HG03066 (cell line): ENCODE results near the gene BTBD9.

Experiments used
- ATAC-seq: cut with Tn5 transposase; IDR thresholded peaks from one replicate; pipeline ENCODE4 v1.9.1; 2021; ENCODE audit warnings: low read depth; ENCODE audit not compliant: unreplicated experiment

BTBD9 gene

DNA sequence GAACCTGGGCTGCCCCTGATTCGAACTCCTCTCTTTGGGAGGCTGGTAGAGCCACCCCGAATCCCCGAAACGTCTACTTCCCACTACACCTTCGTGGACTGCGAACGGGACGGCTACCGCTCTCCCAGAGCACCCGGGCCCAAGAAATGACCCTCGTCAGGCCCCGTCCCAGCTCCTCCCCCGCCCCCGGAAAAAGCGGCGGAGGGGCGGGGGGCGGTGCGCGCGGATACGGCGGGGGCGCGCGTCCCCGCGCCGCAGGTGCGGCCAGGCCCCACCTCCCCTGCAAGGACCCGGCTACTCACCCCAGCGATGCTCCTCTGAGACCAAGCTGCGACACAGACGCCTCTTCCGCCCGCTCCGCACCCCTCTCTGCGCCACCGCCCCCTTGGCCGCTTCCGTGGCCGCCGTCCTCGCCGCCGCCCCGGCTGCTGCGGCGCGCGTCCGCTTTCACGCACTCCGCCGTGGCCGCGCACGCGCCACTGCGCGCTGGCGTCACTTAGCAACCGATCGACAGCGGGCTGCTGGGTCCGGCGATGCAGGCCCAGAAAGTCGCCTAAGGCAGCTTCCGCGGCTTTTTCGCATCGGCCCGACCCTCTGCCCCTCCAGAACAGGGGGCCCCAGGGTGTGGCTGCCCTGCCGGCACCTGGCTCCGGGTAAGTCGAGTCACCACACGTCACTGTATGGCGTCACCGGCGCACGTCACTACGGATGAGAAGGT lies at the start of gene BTBD9:
TSS of gene BTBD9 (minus strand) at position 432 of the 718 bp plus-strand sequence.
- ATAC-seq = peak; percentile 69

DNA sequence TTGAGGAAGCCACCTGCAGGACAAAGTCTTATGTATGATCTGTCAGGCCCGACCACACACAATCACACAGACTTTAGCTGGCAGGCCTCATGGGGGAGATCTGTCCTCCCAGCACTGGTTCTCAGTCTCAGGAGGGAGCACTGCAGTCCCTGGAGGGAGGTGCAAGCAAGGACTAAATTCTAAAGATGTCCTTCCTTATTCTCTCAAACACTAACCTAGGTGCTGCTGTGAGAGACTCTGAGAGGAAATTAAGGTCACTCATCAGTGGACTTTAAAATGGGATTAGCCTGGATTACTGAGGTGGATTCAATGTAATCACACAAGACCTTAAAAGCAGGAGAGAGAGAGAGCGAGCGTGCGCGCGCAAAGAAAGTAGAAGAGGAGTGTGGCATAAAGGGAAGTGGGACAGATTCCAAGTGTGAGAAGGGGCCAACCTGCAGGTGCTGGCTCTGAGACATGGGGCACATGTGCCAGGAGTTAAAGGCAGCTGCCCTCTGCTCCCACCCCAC lies 48.9 kb upstream of the BTBD9 start:
- no peak for ATAC-seq

DNA sequence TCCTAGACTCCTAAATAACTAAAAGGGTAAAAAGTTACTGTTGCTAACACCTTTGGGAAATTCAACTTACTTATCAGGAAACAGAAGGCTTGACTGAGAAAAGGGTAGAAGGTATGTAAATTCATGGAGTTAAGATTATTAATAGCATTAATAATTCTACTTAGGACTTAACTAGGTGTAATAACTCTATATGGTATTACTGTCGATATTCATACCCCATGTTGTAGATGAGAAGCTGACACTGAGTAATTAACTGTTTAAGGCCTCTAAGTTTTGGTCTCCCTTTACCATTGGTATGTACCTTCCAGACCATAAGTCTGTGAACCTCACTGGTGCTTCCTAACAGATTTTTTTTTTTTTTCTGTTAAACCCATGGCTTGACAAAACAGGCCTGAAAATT lies 47.8 kb upstream of the BTBD9 start:
- ATAC-seq = no peak

DNA sequence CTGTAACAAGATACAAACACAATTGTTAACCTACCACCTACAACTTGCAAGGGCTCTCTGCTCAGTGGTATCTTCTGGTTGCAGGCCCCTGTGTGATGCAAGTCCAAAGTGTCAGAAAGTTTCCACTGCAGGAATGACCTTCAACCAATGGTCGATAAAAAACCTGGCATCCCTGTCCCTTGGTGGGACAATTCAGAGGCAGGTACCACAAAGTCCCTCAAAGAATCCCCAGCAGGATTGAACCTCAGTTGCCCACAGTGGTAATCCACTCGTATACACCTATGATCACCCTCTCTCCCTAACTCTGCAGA lies 47.3 kb upstream of the BTBD9 start:
- no peak for ATAC-seq

DNA sequence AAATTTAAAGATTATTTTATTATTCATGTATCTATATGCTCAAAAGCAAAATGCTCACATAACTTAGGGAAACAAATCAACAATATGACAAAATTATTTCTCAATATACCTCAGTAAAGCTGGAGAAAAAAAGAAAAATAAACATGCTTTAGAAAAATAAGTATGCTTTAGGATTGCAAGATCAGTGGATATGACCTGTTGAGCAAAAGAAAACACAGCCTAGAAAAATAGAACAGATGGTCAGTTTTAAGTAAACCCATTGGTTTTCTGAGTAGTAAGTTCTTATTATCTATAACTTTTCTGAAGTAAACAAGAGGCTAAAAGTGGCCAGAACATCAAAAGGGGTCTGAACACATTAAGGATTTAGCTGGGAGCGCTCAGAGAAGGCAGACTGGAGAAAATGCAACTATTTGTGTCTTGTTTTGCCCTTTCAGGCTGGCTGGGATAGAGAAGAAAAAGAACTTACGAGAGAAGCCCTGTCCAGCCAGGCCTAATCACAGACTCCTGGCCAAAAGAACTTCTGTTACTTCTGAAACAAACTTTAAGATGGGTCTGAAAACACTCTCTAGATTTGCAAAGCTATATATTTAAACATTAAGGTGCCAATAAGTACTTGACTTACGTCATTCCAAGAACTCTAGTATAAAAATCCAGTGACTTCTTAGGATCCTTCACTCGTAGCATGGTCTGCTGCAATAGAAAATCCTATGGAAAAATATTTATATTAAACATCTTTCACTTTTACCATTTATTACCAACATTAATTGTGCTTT lies 46.7 kb upstream of the BTBD9 start:
- ATAC-seq = no peak

DNA sequence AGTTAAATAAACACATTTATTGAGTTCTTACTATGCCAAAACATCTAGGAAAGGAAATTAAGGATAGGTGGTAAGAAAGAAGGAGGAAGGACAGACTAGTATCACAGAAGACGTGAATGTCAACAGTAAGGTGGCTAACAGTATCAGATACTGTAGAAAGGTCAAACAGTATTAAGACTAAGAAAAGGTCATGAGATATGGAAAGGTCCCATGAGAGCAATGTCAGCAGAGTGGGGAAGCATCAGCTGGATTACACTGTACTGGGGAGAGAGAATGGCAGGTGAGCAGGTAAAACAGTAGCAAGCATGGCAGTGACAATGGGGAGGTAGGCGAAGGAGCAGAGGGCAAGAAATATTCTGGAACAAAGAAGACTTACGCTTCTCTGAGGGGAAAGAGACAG lies 45.2 kb upstream of the BTBD9 start:
- ATAC-seq = no peak

DNA sequence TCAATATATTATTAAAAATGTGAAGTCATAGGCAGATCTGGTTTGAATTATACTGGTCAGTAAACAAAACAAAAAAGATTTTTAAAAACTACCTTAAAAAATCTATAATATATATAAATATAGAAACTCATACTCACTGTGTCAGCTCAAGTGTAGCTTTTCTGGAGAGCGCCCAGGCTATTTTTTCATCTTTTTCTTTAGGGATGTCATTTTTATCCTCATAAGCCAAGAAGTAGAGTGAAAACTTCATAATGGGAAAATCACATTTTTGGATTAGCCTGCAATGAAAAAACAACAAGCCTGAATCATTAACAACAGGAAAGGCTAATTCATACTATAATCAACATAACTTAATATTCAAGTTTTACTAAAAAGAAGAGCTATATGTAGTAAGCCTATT lies 44.5 kb upstream of the BTBD9 start:
- no peak for ATAC-seq

DNA sequence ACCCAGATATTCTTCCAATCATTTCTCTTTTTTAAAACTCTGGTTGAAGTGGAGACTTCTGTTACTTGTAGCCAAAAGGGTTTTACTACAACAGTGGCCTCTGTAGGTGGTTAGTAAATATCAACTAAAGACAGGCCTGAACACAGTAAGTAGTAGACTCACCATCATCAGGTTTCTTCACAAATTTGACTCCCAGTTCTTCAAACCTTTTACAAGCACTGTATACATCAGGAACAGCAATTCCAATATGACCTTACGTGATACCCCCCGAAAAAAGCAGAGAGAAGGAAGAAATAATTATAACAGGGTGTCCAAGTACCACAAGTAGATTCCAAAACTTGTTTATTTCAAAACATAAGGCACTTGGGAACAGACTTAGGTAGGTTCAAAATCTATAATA lies 42.1 kb upstream of the BTBD9 start:
- ATAC-seq = no peak

DNA sequence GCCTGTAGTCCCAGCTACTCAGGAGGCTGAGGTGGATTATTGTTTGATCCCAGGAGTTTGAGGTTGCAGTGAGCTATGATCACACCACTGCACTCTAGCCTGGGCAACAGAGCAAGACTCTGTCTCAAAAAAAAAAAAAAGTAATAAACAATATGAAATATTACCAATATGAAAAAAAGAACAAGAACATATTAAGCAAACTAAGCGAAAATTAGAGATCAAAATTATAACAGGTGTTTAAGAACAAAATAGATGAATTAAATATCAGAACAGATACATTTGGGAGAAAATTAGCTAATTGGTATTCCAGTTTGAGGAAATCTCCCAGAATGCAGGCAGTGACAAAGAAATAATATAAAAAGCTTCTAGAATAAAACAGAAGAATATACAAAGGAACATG lies 39.9 kb upstream of the BTBD9 start:
- no peak for ATAC-seq

DNA sequence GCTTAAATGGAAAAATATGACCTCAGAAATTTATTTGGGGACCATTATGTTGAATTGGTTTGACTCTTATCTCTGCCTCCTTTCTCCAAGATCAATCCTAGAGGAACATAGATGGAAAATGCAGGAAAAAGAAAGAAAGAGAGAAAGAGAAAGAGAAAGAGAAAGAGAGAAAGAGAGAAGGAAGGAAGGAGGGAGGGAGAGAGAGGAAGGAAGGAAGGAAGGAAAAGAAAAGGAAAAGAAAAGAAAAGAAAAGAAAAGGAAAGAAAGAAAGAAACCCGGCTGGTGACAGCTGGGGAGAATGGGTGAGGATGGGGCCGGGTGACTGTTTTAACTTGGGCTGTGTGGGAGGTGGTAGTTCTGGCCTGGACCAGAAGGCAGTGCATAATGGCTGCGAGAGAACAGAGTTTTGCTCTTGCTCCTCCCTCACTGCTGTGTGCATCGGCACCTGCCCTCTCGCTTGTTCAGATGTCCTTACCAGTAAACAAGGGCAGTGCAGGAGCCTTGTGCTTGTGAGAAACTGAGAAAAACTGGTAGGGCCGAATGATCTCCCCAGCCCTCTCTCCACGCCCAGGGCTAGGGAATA lies 38.5 kb upstream of the BTBD9 start:
- no peak for ATAC-seq

DNA sequence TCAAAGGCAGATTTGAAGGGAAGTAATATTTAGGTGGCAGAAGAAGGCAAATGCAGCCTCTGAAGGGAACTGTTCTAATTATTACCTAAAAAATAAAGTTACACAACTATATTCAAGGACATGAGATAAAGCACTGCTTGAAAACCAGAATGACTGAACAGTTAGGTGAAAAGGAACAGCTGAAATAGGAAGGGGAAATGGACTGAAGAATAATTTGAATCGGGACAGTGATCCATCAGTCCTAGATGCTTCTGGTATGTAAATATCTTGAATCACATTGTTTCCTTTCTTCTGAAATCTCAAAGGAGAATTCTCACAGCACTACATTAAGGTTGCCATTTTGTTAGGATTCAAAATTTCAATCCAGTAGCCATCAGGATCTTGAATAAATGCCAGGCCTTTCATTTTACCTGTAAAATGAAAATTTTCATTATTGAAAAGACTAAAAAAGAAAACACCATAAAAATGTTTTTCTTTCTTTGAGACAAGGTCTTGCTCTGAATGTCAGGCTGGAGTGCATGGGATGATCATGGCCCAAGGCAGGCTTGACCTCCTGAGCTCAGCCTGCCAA lies 37.3 kb upstream of the BTBD9 start:
- ATAC-seq = no peak

DNA sequence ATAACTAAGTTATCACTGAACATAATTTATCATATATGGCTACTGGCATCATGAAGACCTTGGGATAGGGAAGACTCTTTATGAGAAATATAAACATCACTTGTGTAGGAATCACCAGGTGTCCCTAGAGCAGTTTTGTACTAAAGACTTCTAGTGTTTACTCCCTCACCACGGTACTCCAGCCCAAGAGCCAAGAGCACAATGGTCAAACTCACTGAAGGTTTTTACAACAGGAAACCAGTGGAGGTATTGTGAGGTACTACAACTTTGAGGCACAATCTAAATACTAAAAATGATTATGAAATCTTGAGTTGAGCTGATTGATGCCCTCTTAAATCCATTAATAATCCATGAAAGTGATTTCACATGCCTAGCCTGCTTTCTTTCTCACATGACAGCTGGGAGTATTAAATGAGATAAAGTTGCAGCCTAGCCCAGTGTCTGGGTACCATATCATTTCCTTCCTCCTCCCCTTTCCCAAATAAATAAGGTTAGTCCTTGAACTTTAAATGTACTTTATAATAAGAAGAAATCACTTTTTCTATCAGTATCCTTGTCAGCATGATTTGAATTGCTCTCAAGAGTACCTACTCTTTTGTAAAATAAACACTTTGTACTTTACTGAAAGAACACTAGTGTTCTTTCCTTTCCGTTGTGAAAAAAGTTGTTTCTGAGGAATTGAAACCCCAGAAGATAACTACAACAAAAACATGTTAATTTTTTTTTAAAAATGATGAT lies 36.7 kb upstream of the BTBD9 start:
- no peak for ATAC-seq

DNA sequence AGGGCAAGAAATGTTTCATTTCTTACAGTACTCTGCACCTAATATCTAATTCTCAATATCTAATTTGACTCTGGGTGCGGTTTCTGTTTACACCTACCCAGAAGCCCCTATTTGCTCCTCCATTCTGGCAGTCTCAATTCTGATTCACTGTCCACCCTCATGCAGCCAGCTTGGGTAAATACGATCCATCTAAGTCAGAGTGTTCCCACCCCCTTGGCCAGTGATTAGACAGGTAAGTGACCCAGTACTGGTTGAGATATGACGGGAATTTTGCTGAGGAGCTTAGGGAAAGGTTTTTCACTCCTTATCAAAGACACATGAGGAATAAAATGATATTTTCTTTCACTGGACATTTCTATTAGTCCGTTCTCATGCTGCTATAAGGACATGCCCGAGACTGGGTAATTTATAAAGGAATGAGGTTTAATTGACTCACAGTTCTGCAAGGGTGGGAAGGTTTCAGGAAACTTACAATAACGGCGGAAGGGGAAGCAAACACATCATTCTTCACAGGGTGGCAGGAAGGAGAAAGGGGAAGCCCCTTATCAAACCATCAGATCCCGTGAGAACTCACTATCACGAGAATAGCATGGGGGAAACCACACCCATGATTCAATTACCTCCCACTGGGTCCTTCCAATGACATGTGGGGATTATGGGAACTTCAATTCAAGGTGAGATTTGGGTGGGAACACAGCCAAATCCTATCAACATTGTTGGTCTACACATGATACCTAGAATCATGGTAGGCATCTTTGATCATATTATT lies 33.9 kb upstream of the BTBD9 start:
- no peak for ATAC-seq

DNA sequence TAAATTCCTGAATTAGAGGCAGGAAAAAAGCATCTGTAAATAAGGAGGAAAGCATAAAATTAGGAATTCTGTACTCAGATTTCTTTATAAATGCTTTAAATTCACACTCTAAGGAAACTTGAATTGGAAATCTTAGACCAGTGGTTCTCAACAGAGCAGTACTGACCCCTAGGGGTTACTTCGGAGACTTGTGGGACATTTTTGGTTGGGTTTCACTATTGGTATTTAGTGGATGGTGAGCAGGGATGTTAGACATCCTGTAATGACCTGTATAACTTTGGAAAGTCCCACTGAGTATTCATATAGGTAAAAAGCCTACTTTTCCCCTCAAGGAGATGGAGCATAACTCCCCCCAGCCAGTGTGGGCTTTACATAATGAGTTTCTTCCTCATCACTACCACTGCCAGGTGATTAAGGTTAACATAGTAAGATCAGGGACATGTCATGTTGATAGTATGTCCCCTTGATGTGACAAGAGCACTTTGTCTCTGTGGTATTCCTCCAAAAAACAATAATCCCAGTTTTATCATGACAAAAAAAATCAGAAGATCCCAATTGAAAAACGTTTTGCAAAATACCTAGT lies 32.2 kb upstream of the BTBD9 start:
- peak; percentile 78 for ATAC-seq

DNA sequence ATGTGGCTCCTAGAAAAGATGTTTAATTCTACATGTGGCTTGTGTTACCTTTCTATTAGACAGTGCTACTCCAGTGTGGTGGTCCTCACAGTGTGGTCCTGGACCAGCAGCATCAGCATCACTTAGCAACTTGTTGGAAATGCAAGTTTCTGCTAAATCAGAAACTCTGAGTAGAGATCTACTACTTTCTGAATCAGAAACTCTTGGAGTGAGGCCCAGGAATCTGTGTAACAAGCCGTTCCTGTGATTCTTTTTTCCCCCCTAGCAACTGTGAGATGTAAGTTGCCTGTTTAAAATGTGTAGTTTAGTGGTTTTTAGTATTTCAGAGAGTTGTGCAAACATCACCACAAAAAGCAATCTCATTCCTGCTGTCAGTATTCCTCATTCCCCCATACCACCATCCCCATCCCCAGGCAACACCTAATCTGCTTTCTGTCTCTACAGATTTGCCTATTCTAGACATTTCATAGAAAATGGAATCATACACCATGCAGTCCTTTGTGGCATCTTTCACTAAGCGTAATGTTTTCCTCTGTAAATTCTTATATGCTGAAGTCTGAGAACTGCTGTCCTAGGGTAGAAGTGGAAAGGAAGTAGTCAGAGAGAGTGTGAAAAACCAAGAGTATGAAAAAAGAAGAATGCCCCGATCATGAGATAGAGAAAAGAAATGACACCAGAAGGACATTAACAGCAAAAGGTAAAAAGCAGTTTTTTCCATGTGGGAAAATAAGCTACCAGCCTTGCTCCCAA lies 18.9 kb upstream of the BTBD9 start:
- no peak for ATAC-seq

DNA sequence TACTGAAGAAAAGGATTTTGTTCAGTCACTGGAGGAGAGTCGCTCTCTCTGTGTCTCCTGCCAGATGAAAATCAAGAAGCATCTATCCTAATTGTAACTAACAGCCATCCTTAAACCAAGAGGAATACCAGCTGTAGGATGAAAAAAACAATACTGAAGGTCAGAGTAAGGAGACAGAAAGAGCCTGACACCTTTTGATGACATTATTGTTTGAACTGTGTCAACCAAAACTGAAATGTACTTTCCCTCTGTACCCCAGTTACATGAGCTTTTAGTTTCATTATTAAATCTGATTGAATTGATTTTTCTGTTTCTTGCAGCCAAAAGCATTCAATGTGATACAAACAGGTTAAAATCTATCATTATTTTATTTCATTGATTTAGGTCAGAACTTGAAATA lies 17.2 kb upstream of the BTBD9 start:
- no peak for ATAC-seq

DNA sequence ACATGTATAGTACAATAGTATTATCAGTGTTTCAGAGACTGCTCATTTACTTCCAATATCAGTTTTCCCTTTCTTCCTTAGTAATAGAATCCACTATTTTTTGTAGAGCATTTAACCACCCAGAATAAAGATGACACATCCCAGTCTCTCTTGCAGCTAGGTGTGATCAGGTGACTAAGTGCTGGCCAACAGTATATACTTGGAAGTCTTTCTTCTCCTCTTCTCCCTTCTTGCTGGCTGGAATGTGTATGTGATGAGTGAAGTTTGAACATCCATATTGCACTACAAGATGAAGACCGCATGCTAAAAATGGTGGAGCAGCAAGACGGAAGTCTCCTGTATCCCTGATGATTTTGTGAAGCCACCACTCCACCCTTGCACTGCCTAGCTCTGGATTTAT lies 14.5 kb upstream of the BTBD9 start:
- ATAC-seq = no peak

DNA sequence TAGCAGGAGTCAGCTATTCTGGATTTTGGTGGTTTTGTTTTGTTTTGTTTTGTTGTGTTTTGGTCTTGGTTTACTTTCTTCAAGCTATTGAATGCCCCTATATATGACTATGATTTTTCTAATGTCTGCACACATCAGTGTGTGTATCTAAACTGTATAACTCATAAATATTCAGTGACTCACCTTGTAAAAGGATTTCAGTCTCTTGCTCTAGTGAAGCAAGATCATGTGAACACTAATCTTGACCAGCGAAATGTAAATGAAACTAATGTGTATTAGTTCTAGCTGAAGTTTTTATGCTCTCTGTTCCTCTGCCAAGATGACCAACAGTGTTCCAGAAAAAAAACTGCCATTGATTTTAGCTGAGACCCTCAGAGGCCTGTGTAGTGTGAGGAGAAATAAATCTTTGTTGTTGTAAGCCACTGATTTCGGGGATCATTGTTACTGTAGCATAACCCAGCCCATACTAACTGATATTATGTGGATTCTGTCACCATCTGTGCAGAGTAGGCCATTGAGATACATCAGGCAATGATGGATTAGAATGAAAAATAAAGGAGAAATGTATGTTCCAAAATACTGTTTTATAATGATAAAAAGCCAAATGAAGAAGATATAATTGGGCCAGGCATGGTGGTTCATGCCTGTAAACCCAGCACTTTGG lies 11.5 kb upstream of the BTBD9 start:
- ATAC-seq = no peak
